GM12878 (cell line): ENCODE data around the gene CCDC134. TPM values are rescaled to one million over a fixed set of nuclear protein-coding genes. Genes with fewer than 3 reads are reported as not detected.

Experiments
- ATAC-seq: fragments of 200-7000 bp; cut with Tn5 transposase; 3 replicates; pipeline ENCODE4 v1.9.1; 2020; ENCODE audit warnings: mild to moderate bottlenecking, moderate library complexity
- BruUV-seq: library from RNA; stranded (reverse); fragments of 400-500 nt; replicated peaks from 2 replicates; lab custom pipeline; 2021; lab: Mats Ljungman, UMichigan
- CTCF ChIA-PET: fragments of 300-600 bp; sonication (Branson Sonifier 250); formaldehyde crosslinking; extraction: SDS; loops from one replicate; lab custom pipeline; 2021; ENCODE audit warnings: inconsistent platforms; lab: Yijun Ruan, JAX
- POLR2A ChIA-PET: fragments of 350-600 bp; formaldehyde crosslinking; extraction: SDS; loops from one replicate; lab custom pipeline; 2021; ENCODE audit warnings: inconsistent platforms; lab: Charles Lee
- RAD21 ChIA-PET: fragments of 300-600 bp; sonication (Branson Sonifier 250); formaldehyde crosslinking; loops from one replicate; lab custom pipeline; 2023; ENCODE audit warnings: antibody characterized with exemption; ENCODE audit not compliant: unreplicated experiment; lab: Charles Lee
- SMC1A ChIA-PET: fragments of 300-600 bp; sonication (Branson Sonifier 250); formaldehyde crosslinking; loops from one replicate; lab custom pipeline; 2023; ENCODE audit not compliant: unreplicated experiment, uncharacterized antibody; lab: Charles Lee
- DNase-seq: peaks from one replicate; pipeline ENCODE4 v3.0.0-alpha.2; 2011; ENCODE audit warnings: low read depth, low spot score
- FAIRE-seq: peaks from 3 replicates; lab custom pipeline; 2011; peaks lifted over from hg19 to GRCh38; lab: Jason Lieb, UNC
- H2AFZ ChIP-seq: 2 replicates; pipeline ENCODE4 v1.6.0; 2011; ENCODE audit warnings: low read depth, low read length, control low read depth; ENCODE audit not compliant: control insufficient read depth
- H3K27ac ChIP-seq: 2 replicates; pipeline ENCODE4 v1.5.1; 2011; ENCODE audit warnings: control low read depth; ENCODE audit not compliant: control insufficient read depth, insufficient read depth
- H3K27me3 ChIP-seq, 2 experiments: replicated peaks in 1 of 2; 2 replicates each; pipeline versions ENCODE4 v1.6.0 to v1.6.1; 2011; ENCODE audit warnings: low read length in 1 of 2; ENCODE audit not compliant: control insufficient read depth in 2 of 2, insufficient read depth in 2 of 2
- H3K36me3 ChIP-seq, 2 experiments: 2 replicates each; pipeline ENCODE4 v1.5.1; 2011; ENCODE audit warnings: low read length in 1 of 2; ENCODE audit not compliant: control insufficient read depth in 2 of 2, insufficient read depth in 2 of 2
- H3K4me1 ChIP-seq: 2 replicates; pipeline ENCODE4 v1.6.1; 2011; ENCODE audit warnings: mild to moderate bottlenecking, low read length, moderate library complexity, mixed read lengths; ENCODE audit not compliant: control insufficient read depth, insufficient read depth
- H3K4me2 ChIP-seq: 2 replicates; pipeline ENCODE4 v1.6.0; 2011; ENCODE audit warnings: control low read depth; ENCODE audit not compliant: control insufficient read depth, insufficient read depth
- H3K4me3 ChIP-seq: fragments of 200-600 bp; sonication (generic); 2 replicates; pipeline ENCODE4 v1.5.1; 2016
- H3K79me2 ChIP-seq: 2 replicates; pipeline ENCODE4 v1.6.0; 2011; ENCODE audit warnings: low read length; ENCODE audit not compliant: control insufficient read depth, insufficient read depth
- H3K9ac ChIP-seq: 2 replicates; pipeline ENCODE4 v1.8.0; 2011; ENCODE audit warnings: low read length, control low read depth, mixed read lengths; ENCODE audit not compliant: control insufficient read depth, insufficient read depth
- H3K9me3 ChIP-seq: replicated peaks from 3 replicates; pipeline ENCODE4 v1.5.1; 2011; ENCODE audit warnings: mild to moderate bottlenecking, low read length; ENCODE audit not compliant: control insufficient read depth, insufficient read depth
- H4K20me1 ChIP-seq: 2 replicates; pipeline ENCODE4 v1.6.0; 2011; ENCODE audit not compliant: control insufficient read depth, insufficient read depth
- E4F1 ChIP-seq: fragments of 450-650 bp; IDR thresholded peaks from 2 replicates; pipeline ENCODE4 v1.6.1; 2018; ENCODE audit warnings: borderline replicate concordance, mild to moderate bottlenecking; ENCODE audit not compliant: partially characterized antibody
- FOS ChIP-seq: IDR thresholded peaks from 3 replicates; pipeline ENCODE4 v1.6.1; 2011; ENCODE audit warnings: borderline replicate concordance; ENCODE audit not compliant: insufficient read length; ENCODE audit errors: extremely low read depth
- GATAD2B ChIP-seq: fragments of 450-650 bp; conservative IDR thresholded peaks from 2 replicates; pipeline ENCODE4 v1.6.1; 2017; ENCODE audit warnings: low read depth, mild to moderate bottlenecking, moderate library complexity
- SMAD5 ChIP-seq: IDR thresholded peaks from 2 replicates; pipeline ENCODE4 v1.6.1; 2016; ENCODE audit warnings: antibody characterized with exemption, low read depth
- SMARCA5 ChIP-seq: fragments of 450-650 bp; IDR thresholded peaks from 2 replicates; pipeline ENCODE4 v1.6.1; 2017; ENCODE audit warnings: mild to moderate bottlenecking
- SREBF2 ChIP-seq: IDR thresholded peaks from 2 replicates; pipeline ENCODE4 v1.6.1; 2012; ENCODE audit warnings: mild to moderate bottlenecking, low read length
- TARDBP ChIP-seq: IDR thresholded peaks from 2 replicates; pipeline ENCODE4 v1.6.1; 2016; ENCODE audit warnings: borderline replicate concordance
- YY1 ChIP-seq: IDR thresholded peaks from 2 replicates; pipeline ENCODE4 v1.6.1; 2011; ENCODE audit warnings: low read depth, mild to moderate bottlenecking, low read length
- ZNF24 ChIP-seq: fragments of 450-650 bp; IDR thresholded peaks from 2 replicates; pipeline ENCODE4 v1.6.1; 2017; ENCODE audit warnings: antibody characterized with exemption, mild to moderate bottlenecking
- ZNF622 ChIP-seq: fragments of 450-650 bp; IDR thresholded peaks from 2 replicates; pipeline ENCODE4 v1.6.1; 2017; ENCODE audit warnings: mild to moderate bottlenecking, inconsistent platforms
- WGBS: methylation state at CpG from one replicate; pipeline ENCODE4 v1.1.6; 2016; ENCODE audit warnings: low lambda C conversion rate; ENCODE audit not compliant: insufficient replicate concordance, insufficient coverage; ENCODE audit errors: missing lambda C conversion rate; 5-methylcytosine and 5-hydroxymethylcytosine counted together
- in situ Hi-C: fragments of 300-500 bp; cut with MboI; formaldehyde crosslinking; loops from 9 replicates; pipeline ENCODE4 v1.14.3; 2018; ENCODE audit warnings: mixed read lengths
- intact Hi-C: fragments of 100-400 bp; cut with micrococcal nuclease; formaldehyde crosslinking; loops from one replicate; pipeline ENCODE4 v1.14.2; 2022; ENCODE audit not compliant: unreplicated experiment
- polyA plus RNA-seq, 11 experiments: library from polyadenylated mRNA; depleted of rRNA in 4 of 11; unstranded in 6 of 11; stranded (reverse) in 5 of 11; fragments of >200 nt; fragmentation: Nextera tagmentation in 4 of 11; fragmentation: Illumina TruSeq in 1 of 11; extraction: Ambion mirVana in 4 of 11; extraction: Trizol in 1 of 11; gene quantifications; 1 replicate in 1 of 11; 2 replicates in 10 of 11; pipeline versions ENCODE4 v1.2.1 to v1.2.3, GENCODE V29; 2011 to 2016; ENCODE audit warnings: inconsistent platforms in 2 of 11, missing spikeins in 2 of 11, low read depth in 1 of 11
- total RNA-seq, 4 experiments: library from RNA; depleted of rRNA in 3 of 4; stranded (reverse); fragments of >200 nt in 3 of 4; fragmentation: Illumina TruSeq in 1 of 4; extraction: Trizol in 1 of 4; gene quantifications; 2 replicates each; pipeline versions ENCODE4 v1.2.1 to v1.2.3, GENCODE V29; 2013 to 2021
- TF ChIP-seq, protein P1 (sequence below): fragments of 450-650 bp; IDR thresholded peaks from 2 replicates; pipeline ENCODE4 v1.6.1; 2017; ENCODE audit warnings: low read depth, mild to moderate bottlenecking, moderate library complexity
- TF ChIP-seq, protein P2 (sequence below): IDR thresholded peaks from 2 replicates; pipeline ENCODE4 v1.6.1; 2011; ENCODE audit warnings: mild to moderate bottlenecking, low read depth, low read length, moderate library complexity; ENCODE audit not compliant: insufficient replicate concordance
- TF ChIP-seq, protein P3 (sequence below): fragments of 450-650 bp; IDR thresholded peaks from 2 replicates; pipeline ENCODE4 v1.6.1; 2017; ENCODE audit warnings: antibody characterized with exemption, mild to moderate bottlenecking, moderate library complexity

CCDC134 gene
- total and polyA plus RNA-seq, 10 of the 15 experiments (the other 5 are each of a cell fraction or from before 2014, with no cell fraction given): 0.35 to 19.3 (median 11.8) TPM

- Histone ChIP-seq H3K79me2 (no peaks in the 10 kb centered on the region), H3K36me3 (peaks cover 13 to 19% of the 10 kb centered on the region in 2 experiments), H4K20me1 (no peaks in the 10 kb centered on the region), H3K27ac (no peak overlapping the region), H2AFZ (no peak overlapping the region), H3K27me3 (no peaks in the 10 kb centered on the region), H3K9me3 (no peaks in the 10 kb centered on the region), H3K9ac (no peak overlapping the region), H3K4me3 (no peak overlapping the region), H3K4me1 (no peaks in the 10 kb centered on the region), H3K4me2 (no peak overlapping the region)
- intact Hi-C loops (no loop called here), in situ Hi-C loops (no loop called here)
- ChIA-PET CTCF (no interaction called here), RAD21 (no interaction called here), POLR2A (no interaction called here), SMC1A (no interaction called here)
- DNase-seq (no peak), ATAC-seq (no peak), FAIRE-seq (no peak)
- 68% methylated on average over 3 of the region's 3 CpGs for WGBS
- BruUV-seq: no TSS peak
- TF ChIP-seq FOS (no peak), E4F1 (no peak), SMAD5 (no peak), GATAD2B (no peak), ZNF24 (no peak), TARDBP (no peak), SMARCA5 (no peak), ZNF622 (no peak), SREBF2 (no peak), YY1 (no peak)
- TF ChIP-seq, protein P1, sequence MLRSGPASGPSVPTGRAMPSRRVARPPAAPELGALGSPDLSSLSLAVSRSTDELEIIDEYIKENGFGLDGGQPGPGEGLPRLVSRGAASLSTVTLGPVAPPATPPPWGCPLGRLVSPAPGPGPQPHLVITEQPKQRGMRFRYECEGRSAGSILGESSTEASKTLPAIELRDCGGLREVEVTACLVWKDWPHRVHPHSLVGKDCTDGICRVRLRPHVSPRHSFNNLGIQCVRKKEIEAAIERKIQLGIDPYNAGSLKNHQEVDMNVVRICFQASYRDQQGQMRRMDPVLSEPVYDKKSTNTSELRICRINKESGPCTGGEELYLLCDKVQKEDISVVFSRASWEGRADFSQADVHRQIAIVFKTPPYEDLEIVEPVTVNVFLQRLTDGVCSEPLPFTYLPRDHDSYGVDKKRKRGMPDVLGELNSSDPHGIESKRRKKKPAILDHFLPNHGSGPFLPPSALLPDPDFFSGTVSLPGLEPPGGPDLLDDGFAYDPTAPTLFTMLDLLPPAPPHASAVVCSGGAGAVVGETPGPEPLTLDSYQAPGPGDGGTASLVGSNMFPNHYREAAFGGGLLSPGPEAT: no peak
- TF ChIP-seq, protein P2, sequence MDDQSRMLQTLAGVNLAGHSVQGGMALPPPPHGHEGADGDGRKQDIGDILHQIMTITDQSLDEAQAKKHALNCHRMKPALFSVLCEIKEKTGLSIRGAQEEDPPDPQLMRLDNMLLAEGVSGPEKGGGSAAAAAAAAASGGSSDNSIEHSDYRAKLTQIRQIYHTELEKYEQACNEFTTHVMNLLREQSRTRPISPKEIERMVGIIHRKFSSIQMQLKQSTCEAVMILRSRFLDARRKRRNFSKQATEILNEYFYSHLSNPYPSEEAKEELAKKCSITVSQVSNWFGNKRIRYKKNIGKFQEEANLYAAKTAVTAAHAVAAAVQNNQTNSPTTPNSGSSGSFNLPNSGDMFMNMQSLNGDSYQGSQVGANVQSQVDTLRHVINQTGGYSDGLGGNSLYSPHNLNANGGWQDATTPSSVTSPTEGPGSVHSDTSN: no peak
- TF ChIP-seq, protein P3, sequence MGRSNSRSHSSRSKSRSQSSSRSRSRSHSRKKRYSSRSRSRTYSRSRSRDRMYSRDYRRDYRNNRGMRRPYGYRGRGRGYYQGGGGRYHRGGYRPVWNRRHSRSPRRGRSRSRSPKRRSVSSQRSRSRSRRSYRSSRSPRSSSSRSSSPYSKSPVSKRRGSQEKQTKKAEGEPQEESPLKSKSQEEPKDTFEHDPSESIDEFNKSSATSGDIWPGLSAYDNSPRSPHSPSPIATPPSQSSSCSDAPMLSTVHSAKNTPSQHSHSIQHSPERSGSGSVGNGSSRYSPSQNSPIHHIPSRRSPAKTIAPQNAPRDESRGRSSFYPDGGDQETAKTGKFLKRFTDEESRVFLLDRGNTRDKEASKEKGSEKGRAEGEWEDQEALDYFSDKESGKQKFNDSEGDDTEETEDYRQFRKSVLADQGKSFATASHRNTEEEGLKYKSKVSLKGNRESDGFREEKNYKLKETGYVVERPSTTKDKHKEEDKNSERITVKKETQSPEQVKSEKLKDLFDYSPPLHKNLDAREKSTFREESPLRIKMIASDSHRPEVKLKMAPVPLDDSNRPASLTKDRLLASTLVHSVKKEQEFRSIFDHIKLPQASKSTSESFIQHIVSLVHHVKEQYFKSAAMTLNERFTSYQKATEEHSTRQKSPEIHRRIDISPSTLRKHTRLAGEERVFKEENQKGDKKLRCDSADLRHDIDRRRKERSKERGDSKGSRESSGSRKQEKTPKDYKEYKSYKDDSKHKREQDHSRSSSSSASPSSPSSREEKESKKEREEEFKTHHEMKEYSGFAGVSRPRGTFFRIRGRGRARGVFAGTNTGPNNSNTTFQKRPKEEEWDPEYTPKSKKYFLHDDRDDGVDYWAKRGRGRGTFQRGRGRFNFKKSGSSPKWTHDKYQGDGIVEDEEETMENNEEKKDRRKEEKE: no peak
Observed at GRCh38 chr22:41815716-41816115, 15.2 kb downstream of the CCDC134 start.
